T-helper 17 cell (primary cell): ENCODE results near the gene SFTPB. TPM values are rescaled to one million over a fixed set of nuclear protein-coding genes. Genes with fewer than 3 reads are reported as not detected.
"Not testable (repeated sequence)": the region's sequence is repeated elsewhere in the genome, so short reads cannot be mapped to it uniquely, and the experiment has no call there.

Experiments
- ATAC-seq: fragments of 150-1000 bp; cut with Tn5 transposase; 2 replicates; pipeline ENCODE4 v1.10.0; 2021; ENCODE audit warnings: mild to moderate bottlenecking, moderate library complexity
- DNase-seq, 3 donors: peaks; one replicate each; pipeline versions ENCODE4 v3.0.0 to v3.0.0-alpha.2; 2020 to 2021
- H3K9me3 ChIP-seq: one replicate; pipeline ENCODE4 v1.7.0; 2013; ENCODE audit warnings: low read length, mild to moderate bottlenecking; ENCODE audit not compliant: control insufficient read depth, poor library complexity, severe bottlenecking
- H3K27ac Mint-ChIP-seq: one replicate; pipeline ENCODE4 v1.8.0; 2022; ENCODE audit warnings: mild to moderate bottlenecking, moderate library complexity, mixed read lengths
- H3K27me3 Mint-ChIP-seq: one replicate; pipeline ENCODE4 v1.8.0; 2022; ENCODE audit warnings: mixed read lengths
- H3K36me3 Mint-ChIP-seq: one replicate; pipeline ENCODE4 v1.8.0; 2022; ENCODE audit warnings: low read depth, mixed read lengths
- H3K4me1 Mint-ChIP-seq: one replicate; pipeline ENCODE4 v1.8.0; 2022; ENCODE audit warnings: mild to moderate bottlenecking, mixed read lengths
- H3K4me3 Mint-ChIP-seq: one replicate; pipeline ENCODE4 v1.8.0; 2022; ENCODE audit warnings: mild to moderate bottlenecking, moderate library complexity, mixed read lengths
- total RNA-seq, 4 donors: library from RNA in 2 of 4; stranded (reverse) in 2 of 4; gene quantifications; one replicate each; pipeline ENCODE4 v1.2.3 and lab custom pipeline; 2022 to 2026

SFTPB gene
- not detected for total RNA-seq
- total RNA-seq (lab: John Stamatoyannopoulos, UW): 0 reads per million in 2 donors

- ATAC-seq: no peak
- H3K27me3 Mint-ChIP-seq: no peaks in the 10 kb centered on the region
- no peaks in the 10 kb centered on the region for H3K9me3 ChIP-seq
- no peak for DNase-seq
- H3K4me1 Mint-ChIP-seq: peaks cover 14% of the 10 kb centered on the region
- no peak within 1 kb of the TSS for H3K4me3 Mint-ChIP-seq
- no peak within 1 kb of the TSS for H3K27ac Mint-ChIP-seq
- peaks cover 3% of the 10 kb centered on the region for H3K36me3 Mint-ChIP-seq
These were observed at the start of gene SFTPB for GRCh38 chr2:85668009-85668856. TSS of gene SFTPB (minus strand) at chr2:85668199. CDS start at chr2:85668183, 16 bp downstream.

GRCh38 chr2:85717308-85718008 lies 49.5 kb upstream of the SFTPB start:
- H3K4me1 Mint-ChIP-seq: peaks cover 4% of the 10 kb centered on the region
- ATAC-seq (no peak), DNase-seq (no peak)
- no peak overlapping the region for H3K27ac Mint-ChIP-seq
- no peaks in the 10 kb centered on the region for H3K36me3 Mint-ChIP-seq
- H3K9me3 ChIP-seq: no peaks in the 10 kb centered on the region
- no peak overlapping the region for H3K4me3 Mint-ChIP-seq
- H3K27me3 Mint-ChIP-seq: peaks cover 25% of the 10 kb centered on the region

- H3K9me3 ChIP-seq: no peaks in the 10 kb centered on the region
- Mint-ChIP-seq H3K36me3 (no peaks in the 10 kb centered on the region), H3K27ac (no peak overlapping the region), H3K4me1 (peaks cover 4% of the 10 kb centered on the region), H3K4me3 (no peak overlapping the region), H3K27me3 (peaks cover 27% of the 10 kb centered on the region)
- no peak for ATAC-seq
- no peak for DNase-seq
These were observed 48.4 kb upstream of the SFTPB start for GRCh38 chr2:85716346-85716914.

GRCh38 chr2:85714841-85715240 lies 46.8 kb upstream of the SFTPB start:
- no peaks in the 10 kb centered on the region for H3K36me3 Mint-ChIP-seq
- no peak overlapping the region for H3K27ac Mint-ChIP-seq
- H3K27me3 Mint-ChIP-seq: peaks cover 36% of the 10 kb centered on the region
- no peaks in the 10 kb centered on the region for H3K9me3 ChIP-seq
- DNase-seq: no peak
- ATAC-seq: no peak
- no peak overlapping the region for H3K4me3 Mint-ChIP-seq
- peaks cover 4% of the 10 kb centered on the region for H3K4me1 Mint-ChIP-seq

GRCh38 chr2:85714421-85714820 lies 46.4 kb upstream of the SFTPB start:
- peaks cover 36% of the 10 kb centered on the region for H3K27me3 Mint-ChIP-seq
- not testable (repeated sequence) for DNase-seq, H3K27ac Mint-ChIP-seq, H3K4me3 Mint-ChIP-seq, ATAC-seq, H3K4me1 Mint-ChIP-seq, H3K9me3 ChIP-seq, H3K36me3 Mint-ChIP-seq

DNA sequence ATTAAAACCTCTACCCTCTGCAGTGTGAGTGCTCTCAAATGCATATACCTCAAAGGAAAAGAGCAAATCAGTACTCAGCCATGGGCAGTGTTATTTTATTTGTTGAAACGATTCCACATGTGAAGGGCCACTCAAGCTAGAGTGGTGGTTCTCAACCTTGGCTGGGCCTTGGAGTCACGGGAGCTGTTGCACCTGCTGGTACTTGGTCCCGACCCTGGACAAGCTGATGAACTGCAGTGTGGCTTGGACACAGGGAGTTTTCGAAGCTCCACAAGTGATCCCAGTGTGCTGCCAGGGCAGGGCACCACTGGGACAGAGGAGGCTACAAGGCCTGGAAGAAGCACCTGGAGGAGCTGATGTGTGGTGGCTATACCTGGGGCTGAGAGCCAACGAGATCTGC lies 45.8 kb upstream of the SFTPB start:
- Mint-ChIP-seq H3K27ac (no peak overlapping the region), H3K27me3 (peaks cover 33% of the 10 kb centered on the region)

GRCh38 chr2:85712849-85713612 lies 45.0 kb upstream of the SFTPB start:
- DNase-seq: no peak
- no peak for ATAC-seq
- peaks cover 25% of the 10 kb centered on the region for H3K27me3 Mint-ChIP-seq
- H3K4me1 Mint-ChIP-seq: peaks cover 4% of the 10 kb centered on the region
- H3K4me3 Mint-ChIP-seq: no peak overlapping the region
- H3K36me3 Mint-ChIP-seq: no peaks in the 10 kb centered on the region
- H3K27ac Mint-ChIP-seq: no peak overlapping the region
- no peaks in the 10 kb centered on the region for H3K9me3 ChIP-seq

More for the DNA sequence above, 45.8 kb upstream of the SFTPB start:
- DNase-seq (no peak), ATAC-seq (no peak)
- Mint-ChIP-seq H3K4me3 (no peak overlapping the region), H3K36me3 (no peaks in the 10 kb centered on the region), H3K4me1 (peaks cover 4% of the 10 kb centered on the region)
- no peaks in the 10 kb centered on the region for H3K9me3 ChIP-seq

DNA sequence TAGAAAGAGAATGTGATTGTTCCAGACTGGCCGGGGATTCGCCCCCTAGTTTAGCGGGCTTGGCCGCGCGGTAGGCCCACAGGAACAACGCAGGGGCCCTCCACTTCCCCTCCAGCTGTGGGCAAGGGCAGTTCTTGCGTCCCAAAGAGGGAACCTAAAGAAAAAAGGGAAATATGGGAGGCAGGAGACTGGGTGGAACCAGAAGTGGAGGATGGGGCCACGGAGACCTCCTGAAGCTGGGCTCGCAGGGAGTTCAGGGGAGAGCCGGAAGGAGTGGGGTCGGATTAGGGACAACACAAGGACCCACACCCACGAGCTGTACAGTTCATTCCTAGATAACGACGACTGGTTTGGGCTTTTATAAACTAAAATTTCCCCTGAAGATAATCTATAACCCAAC lies 44.3 kb upstream of the SFTPB start:
- no peaks in the 10 kb centered on the region for H3K36me3 Mint-ChIP-seq
- no peaks in the 10 kb centered on the region for H3K9me3 ChIP-seq
- H3K4me3 Mint-ChIP-seq: no peak overlapping the region
- no peak overlapping the region for H3K27ac Mint-ChIP-seq
- DNase-seq (no peak), ATAC-seq (no peak)
- H3K27me3 Mint-ChIP-seq: peaks cover 18% of the 10 kb centered on the region
- peaks cover 4% of the 10 kb centered on the region for H3K4me1 Mint-ChIP-seq

GRCh38 chr2:85711578-85712060 lies 43.6 kb upstream of the SFTPB start:
- Mint-ChIP-seq H3K27ac (no peak overlapping the region), H3K4me3 (no peak overlapping the region), H3K27me3 (peaks cover 22% of the 10 kb centered on the region), H3K4me1 (peaks cover 9% of the 10 kb centered on the region), H3K36me3 (no peaks in the 10 kb centered on the region)
- DNase-seq: no peak
- no peak for ATAC-seq
- H3K9me3 ChIP-seq: no peaks in the 10 kb centered on the region

DNA sequence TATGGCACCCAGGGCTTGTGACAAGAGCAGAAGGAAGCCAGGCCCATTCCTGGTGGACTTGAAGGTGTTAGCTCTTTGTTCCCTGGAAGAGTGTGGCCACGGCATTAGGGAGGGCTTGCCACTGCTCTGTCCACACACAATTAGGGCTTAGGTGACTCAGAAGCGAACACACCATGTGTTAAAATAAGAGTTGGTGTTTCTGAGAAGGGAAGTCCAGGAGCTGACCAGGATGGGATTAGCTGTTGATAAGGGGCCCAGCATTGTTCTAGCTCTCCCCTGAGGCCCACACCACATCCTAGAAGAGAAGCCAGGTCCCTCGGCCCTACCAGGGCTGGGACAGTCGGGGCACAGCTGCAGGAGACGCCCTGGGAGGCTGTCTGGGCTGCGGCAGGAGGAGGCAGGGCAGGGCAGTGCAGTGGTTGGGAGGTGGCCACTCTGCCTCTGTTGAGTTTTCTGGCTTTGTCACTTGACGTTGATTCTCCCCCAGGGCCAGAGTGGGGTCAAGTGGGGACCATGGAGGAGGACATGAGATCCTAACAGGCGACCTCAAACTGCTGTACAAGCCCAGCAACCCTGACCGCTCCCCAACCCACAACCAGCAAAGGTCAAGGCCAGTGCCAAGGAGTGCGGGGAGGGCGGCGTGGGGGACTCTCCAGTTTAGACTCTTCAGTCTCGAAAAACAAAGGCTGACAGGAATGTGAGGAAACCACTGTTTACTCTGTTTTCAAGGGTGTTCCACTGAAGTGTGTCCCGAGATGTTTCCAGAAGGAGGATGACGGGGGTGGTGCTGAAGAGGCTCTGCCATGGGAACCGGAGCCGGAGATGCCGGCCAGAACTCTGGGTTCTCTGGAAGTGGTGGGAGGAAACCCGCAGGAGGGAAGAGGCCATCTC lies 42.9 kb upstream of the SFTPB start:
- Mint-ChIP-seq H3K27ac (no peak overlapping the region), H3K36me3 (no peaks in the 10 kb centered on the region), H3K27me3 (peaks cover 24% of the 10 kb centered on the region), H3K4me3 (no peak overlapping the region), H3K4me1 (peaks cover 10% of the 10 kb centered on the region)
- ATAC-seq (no peak), DNase-seq (no peak)
- no peaks in the 10 kb centered on the region for H3K9me3 ChIP-seq

- no peak for ATAC-seq
- no peaks in the 10 kb centered on the region for H3K36me3 Mint-ChIP-seq
- no peak overlapping the region for H3K27ac Mint-ChIP-seq
- DNase-seq: no peak
- no peaks in the 10 kb centered on the region for H3K9me3 ChIP-seq
- H3K4me1 Mint-ChIP-seq: peaks cover 17% of the 10 kb centered on the region
- no peak overlapping the region for H3K4me3 Mint-ChIP-seq
- peaks cover 35% of the 10 kb centered on the region for H3K27me3 Mint-ChIP-seq
These were observed 41.4 kb upstream of the SFTPB start for GRCh38 chr2:85709401-85709811.

GRCh38 chr2:85708641-85709040 lies 40.6 kb upstream of the SFTPB start:
- Mint-ChIP-seq H3K36me3 (no peaks in the 10 kb centered on the region), H3K4me3 (no peak overlapping the region), H3K4me1 (peaks cover 21% of the 10 kb centered on the region), H3K27me3 (peaks cover 30% of the 10 kb centered on the region), H3K27ac (no peak overlapping the region)
- H3K9me3 ChIP-seq: no peaks in the 10 kb centered on the region
- ATAC-seq (no peak), DNase-seq (no peak)
